Keratinocyte (primary cell): Measurements from ENCODE around the gene FGGY. TPM values are rescaled to one million over a fixed set of nuclear protein-coding genes. Genes with fewer than 3 reads are reported as not detected.

Source experiments
- DNase-seq: peaks from one replicate; pipeline ENCODE4 v3.0.0-alpha.2; 2011; ENCODE audit warnings: low read depth, missing footprints, low spot score
- FAIRE-seq: peaks from 2 replicates; lab custom pipeline; 2011; peaks lifted over from hg19 to GRCh38; lab: Jason Lieb, UNC
- H2AFZ ChIP-seq: 2 replicates; pipeline ENCODE4 v1.6.0; 2012; ENCODE audit warnings: low read length, control low read depth, inconsistent platforms; ENCODE audit not compliant: control insufficient read depth
- H3K27ac ChIP-seq: 2 replicates; pipeline ENCODE4 v1.5.1; 2011; ENCODE audit warnings: low read length; ENCODE audit not compliant: control insufficient read depth, insufficient read depth
- H3K27me3 ChIP-seq: 3 replicates; pipeline ENCODE4 v1.6.0; 2011; ENCODE audit warnings: low read length; ENCODE audit not compliant: control insufficient read depth, insufficient read depth; ENCODE audit errors: extremely low read depth
- H3K36me3 ChIP-seq, 2 experiments: 2 replicates in 1 of 2; 3 replicates in 1 of 2; pipeline ENCODE4 v1.5.1; 2011; ENCODE audit warnings: low read length in 2 of 2, mild to moderate bottlenecking in 1 of 2; ENCODE audit not compliant: control insufficient read depth in 2 of 2, insufficient read depth in 2 of 2; ENCODE audit errors: extremely low read depth in 1 of 2
- H3K4me1 ChIP-seq: 3 replicates; pipeline ENCODE4 v1.5.1; 2011; ENCODE audit warnings: low read length; ENCODE audit not compliant: control insufficient read depth, insufficient read depth; ENCODE audit errors: extremely low read depth
- H3K4me2 ChIP-seq: 3 replicates; pipeline ENCODE4 v1.6.0; 2011; ENCODE audit warnings: low read depth, low read length; ENCODE audit not compliant: control insufficient read depth, insufficient read depth; ENCODE audit errors: extremely low read depth
- H3K4me3 ChIP-seq, 3 experiments: fragments of 200-600 bp in 1 of 3; sonication (generic) in 1 of 3; 2 replicates in 2 of 3; 3 replicates in 1 of 3; pipeline ENCODE4 v1.5.1; 2011 to 2016; ENCODE audit warnings: low read length in 3 of 3, mild to moderate bottlenecking in 3 of 3, control low read depth in 2 of 3, inconsistent platforms in 1 of 3, low read depth in 1 of 3, mixed read lengths in 1 of 3, mixed run types in 1 of 3, moderate library complexity in 1 of 3; ENCODE audit not compliant: control insufficient read depth in 2 of 3, insufficient read depth in 2 of 3; ENCODE audit errors: extremely low read depth in 1 of 3
- H3K79me2 ChIP-seq: 2 replicates; pipeline ENCODE4 v1.6.0; 2012; ENCODE audit warnings: low read length; ENCODE audit not compliant: control insufficient read depth, insufficient read depth
- H3K9ac ChIP-seq: 3 replicates; pipeline ENCODE4 v1.6.0; 2011; ENCODE audit warnings: low read length; ENCODE audit not compliant: control insufficient read depth, insufficient read depth; ENCODE audit errors: extremely low read depth
- H3K9me1 ChIP-seq: 3 replicates; pipeline ENCODE4 v1.6.0; 2011; ENCODE audit warnings: low read length; ENCODE audit not compliant: control insufficient read depth, insufficient read depth; ENCODE audit errors: extremely low read depth
- H3K9me3 ChIP-seq: 2 replicates; pipeline ENCODE4 v1.5.1; 2012; ENCODE audit warnings: low read depth, low read length; ENCODE audit not compliant: control insufficient read depth
- H4K20me1 ChIP-seq: 3 replicates; pipeline ENCODE4 v1.6.0; 2011; ENCODE audit warnings: low read length; ENCODE audit not compliant: control insufficient read depth, insufficient read depth; ENCODE audit errors: extremely low read depth
- CTCF ChIP-seq, 3 experiments: IDR thresholded peaks in 1 of 3; conservative IDR thresholded peaks in 1 of 3; optimal IDR thresholded peaks in 1 of 3; 2 replicates in 2 of 3; 3 replicates in 1 of 3; pipeline versions ENCODE3 to v1.5.1; 2011; ENCODE audit warnings: low read length in 3 of 3, mild to moderate bottlenecking in 3 of 3, moderate library complexity in 2 of 3, control low read depth in 1 of 3, inconsistent platforms in 1 of 3; ENCODE audit not compliant: insufficient read depth in 2 of 3; ENCODE audit errors: extremely low read depth in 1 of 3
- EZH2 ChIP-seq: IDR thresholded peaks from one replicate; pipeline ENCODE4 v1.6.1; 2012; ENCODE audit warnings: inconsistent platforms, mild to moderate bottlenecking, low read length, moderate library complexity
- dilution Hi-C: fragments of 300-500 bp; cut with MboI; formaldehyde crosslinking; loops from one replicate; pipeline ENCODE4 v1.7.0; 2020; ENCODE audit warnings: low sequenced_read_pairs; ENCODE audit not compliant: extremely low pct_ligation_motif_present
- polyA plus RNA-seq, 5 experiments: library from polyadenylated mRNA; depleted of rRNA in 3 of 5; stranded (reverse) in 3 of 5; stranded (forward) in 1 of 5; unstranded in 1 of 5; fragments of >200 nt; gene quantifications; 1 replicate in 1 of 5; 2 replicates in 3 of 5; 3 replicates in 1 of 5; pipeline versions ENCODE4 v1.2.1 to v1.2.3, GENCODE V29; 2011 to 2012; ENCODE audit warnings: missing spikeins in 2 of 5, low read depth in 1 of 5, low replicate concordance in 1 of 5

The FGGY gene
- polyA plus RNA-seq, 1 donor (not counting 4 experiments of a cell fraction or from before 2014, with no cell fraction given) = 16.6 TPM

- no peaks in the 10 kb centered on the region for H3K79me2 ChIP-seq
- H3K9me3 ChIP-seq = no peaks in the 10 kb centered on the region
- H3K4me2 ChIP-seq = peak overlapping the region; percentile 62
- H3K9me1 ChIP-seq = peaks cover 2% of the 10 kb centered on the region
- FAIRE-seq (peak; percentile 99), DNase-seq (peak; percentile 75)
- H3K9ac ChIP-seq = no peak overlapping the region
- no peaks in the 10 kb centered on the region for H3K27me3 ChIP-seq
- no peak overlapping the region for H3K4me3 ChIP-seq
- peaks cover 49% of the 10 kb centered on the region for H3K4me1 ChIP-seq
- peak overlapping the region; percentile 32 for H2AFZ ChIP-seq
- peak overlapping the region; percentile 50 for H3K27ac ChIP-seq
- H3K36me3 ChIP-seq = no peaks in the 10 kb centered on the region
- H4K20me1 ChIP-seq = no peaks in the 10 kb centered on the region
- dilution Hi-C loops = no loop called here
- TF ChIP-seq EZH2 = no peak
- TF ChIP-seq CTCF (optimal IDR thresholded peaks at IDR 0.05 in 1 of 3, IDR thresholded peaks at IDR 0.05 in 1 of 3, conservative IDR thresholded peaks at IDR 0.05 in 1 of 3; ENCODE audit: extremely low read depth in 1 of 3, insufficient read depth in 2 of 3, low read length in 3 of 3) = no peak
These were observed 468.3 kb downstream of the FGGY start for GRCh38 chr1:59765011-59765730.

- H3K36me3 ChIP-seq = no peaks in the 10 kb centered on the region
- H3K4me2 ChIP-seq = peak overlapping the region; percentile 55
- no peaks in the 10 kb centered on the region for H3K27me3 ChIP-seq
- peaks cover 44% of the 10 kb centered on the region for H3K4me1 ChIP-seq
- peak overlapping the region in 1 of 3 experiments; percentile 34 for H3K4me3 ChIP-seq
- peak overlapping the region; percentile 26 for H3K27ac ChIP-seq
- dilution Hi-C loops = no loop called here
- FAIRE-seq (peak; percentile 43), DNase-seq (no peak)
- no peaks in the 10 kb centered on the region for H3K9me3 ChIP-seq
- H3K79me2 ChIP-seq = no peaks in the 10 kb centered on the region
- peak overlapping the region; percentile 84 for H2AFZ ChIP-seq
- H3K9ac ChIP-seq = peak overlapping the region; percentile 40
- no peaks in the 10 kb centered on the region for H4K20me1 ChIP-seq
- TF ChIP-seq EZH2 = no peak
- no peak for TF ChIP-seq CTCF (optimal IDR thresholded peaks at IDR 0.05 in 1 of 3, IDR thresholded peaks at IDR 0.05 in 1 of 3, conservative IDR thresholded peaks at IDR 0.05 in 1 of 3; ENCODE audit: extremely low read depth in 1 of 3, insufficient read depth in 2 of 3, low read length in 3 of 3)
- H3K9me1 ChIP-seq = peaks cover 2% of the 10 kb centered on the region
These were observed 469.4 kb downstream of the FGGY start for GRCh38 chr1:59766227-59766855.
